ENCODE measurements around the gene AZIN2. TPM values are rescaled to one million over a fixed set of nuclear protein-coding genes. Genes with fewer than 3 reads are reported as not detected.

AZIN2 gene
- total and polyA plus RNA-seq, 9 of the 15 experiments (the other 6 are each of a cell fraction or from before 2014, with no cell fraction given), result 0.06 to 0.91 (median 0.42) TPM; not detected in 2

DNA sequence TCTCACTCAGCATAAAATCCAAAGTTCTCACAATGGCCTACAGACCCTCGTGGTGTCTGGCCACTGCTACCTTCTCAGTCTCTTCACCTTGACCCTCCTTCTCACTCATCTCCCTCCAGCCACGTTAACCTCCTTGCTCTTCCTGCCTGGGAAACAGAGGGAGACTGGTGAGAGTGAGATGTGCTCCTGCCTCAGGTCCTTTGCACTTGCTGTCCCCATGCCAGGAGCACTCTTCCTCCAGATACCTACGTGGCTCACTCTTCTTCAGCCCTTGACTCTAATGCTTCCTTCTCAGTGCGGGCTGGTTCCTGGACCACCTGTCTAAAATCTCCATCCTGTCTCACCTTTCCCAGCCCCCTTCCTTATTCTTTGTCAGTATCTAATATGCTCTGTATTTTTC lies 76.2 kb downstream of the AZIN2 start (continued):
- TF ChIP-seq ZNF507 (tag; conservative IDR thresholded peaks at IDR 0.05) (no peak), TCF3 (CRISPR knock-in tag; IDR thresholded peaks at IDR 0.05) (no peak), ZNF282 (CRISPR knock-in tag; IDR thresholded peaks at IDR 0.05) (no peak), IRF2 (CRISPR knock-in tag; IDR thresholded peaks at IDR 0.05) (no peak)
- TF ChIP-seq, protein P1, sequence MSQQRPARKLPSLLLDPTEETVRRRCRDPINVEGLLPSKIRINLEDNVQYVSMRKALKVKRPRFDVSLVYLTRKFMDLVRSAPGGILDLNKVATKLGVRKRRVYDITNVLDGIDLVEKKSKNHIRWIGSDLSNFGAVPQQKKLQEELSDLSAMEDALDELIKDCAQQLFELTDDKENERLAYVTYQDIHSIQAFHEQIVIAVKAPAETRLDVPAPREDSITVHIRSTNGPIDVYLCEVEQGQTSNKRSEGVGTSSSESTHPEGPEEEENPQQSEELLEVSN (IDR thresholded peaks at IDR 0.05; ENCODE audit: borderline replicate concordance in 1 of 2, extremely low read depth in 1 of 2, insufficient read depth in 1 of 2, insufficient read length in 1 of 2, low read depth in 1 of 2, low read length in 1 of 2, poor library complexity in 1 of 2, severe bottlenecking in 1 of 2), result no peak

GRCh38 chr1:33158366-33158765 lies 77.4 kb downstream of the AZIN2 start:
- in situ Hi-C loops (cut with MboI) (no loop called here), intact Hi-C loops (cut with micrococcal nuclease) (no loop called here)
- peaks cover 32 to 64% of the 10 kb centered on the region in 2 experiments for H3K27me3 ChIP-seq (ENCODE audit: control insufficient read depth in 2 of 2, insufficient read depth in 2 of 2, low read length in 2 of 2)
- POLR2A ChIA-PET, result interaction anchor here (0.6 kb wide), 1 partner anchor 162 kb away, joined by 3 read pairs; the partner anchor contains the start of gene A3GALT2
- WGBS (ENCODE audit: insufficient coverage, low coverage, missing lambda C conversion rate), result 19% methylated on average over 3 of the region's 3 CpGs
- no peak for DNase-seq (ENCODE audit: extremely low read depth in 1 of 4, low spot score in 3 of 4)
- no peaks in the 10 kb centered on the region for H3K79me2 ChIP-seq (ENCODE audit: control insufficient read depth, insufficient read depth, low read length)
- H3K4me1 ChIP-seq (replicated peaks in 1 of 2; ENCODE audit: control insufficient read depth in 2 of 2, insufficient read depth in 2 of 2, low read length in 2 of 2), result peaks cover 0 to 9% of the 10 kb centered on the region in 2 experiments; a peak in 1 of 5 replicates
- no peak for ATAC-seq
- H3K4me2 ChIP-seq (ENCODE audit: insufficient read depth, low read length), result no peak overlapping the region
- no peak overlapping the region for H2AFZ ChIP-seq (ENCODE audit: low read depth, low read length)
- H3K27ac ChIP-seq (ENCODE audit: extremely low read depth, low read depth, low read length), result no peak overlapping the region
- H3K4me3 ChIP-seq, result no peak overlapping the region
- H3K9ac ChIP-seq (ENCODE audit: insufficient read depth in 1 of 2, low read depth in 2 of 2, low read length in 2 of 2), result no peak overlapping the region
- BruUV-seq (replicated peaks), result no TSS peak
- H3K9me1 ChIP-seq (ENCODE audit: control insufficient read depth, insufficient read depth, low read length), result no peaks in the 10 kb centered on the region
- H4K20me1 ChIP-seq (replicated peaks; ENCODE audit: control insufficient read depth, insufficient read depth, low read length), result no peaks in the 10 kb centered on the region; the same call in 1 of the 2 replicates
- no peaks in the 10 kb centered on the region for H3K36me3 ChIP-seq (ENCODE audit: control insufficient read depth, insufficient read depth, low read length)
- FAIRE-seq, result no peak
- CTCF ChIA-PET (ENCODE audit: low intra/inter-chr PET ratio), result no interaction called here
- no peaks in the 10 kb centered on the region for H3K9me3 ChIP-seq (replicated peaks; ENCODE audit: control insufficient read depth, insufficient read depth, low read depth, low read length)
- TF ChIP-seq ARID1B (IDR thresholded peaks at IDR 0.05), result no peak
- TF ChIP-seq RFX1 (IDR thresholded peaks at IDR 0.05), result no peak
- TF ChIP-seq, protein P2, sequence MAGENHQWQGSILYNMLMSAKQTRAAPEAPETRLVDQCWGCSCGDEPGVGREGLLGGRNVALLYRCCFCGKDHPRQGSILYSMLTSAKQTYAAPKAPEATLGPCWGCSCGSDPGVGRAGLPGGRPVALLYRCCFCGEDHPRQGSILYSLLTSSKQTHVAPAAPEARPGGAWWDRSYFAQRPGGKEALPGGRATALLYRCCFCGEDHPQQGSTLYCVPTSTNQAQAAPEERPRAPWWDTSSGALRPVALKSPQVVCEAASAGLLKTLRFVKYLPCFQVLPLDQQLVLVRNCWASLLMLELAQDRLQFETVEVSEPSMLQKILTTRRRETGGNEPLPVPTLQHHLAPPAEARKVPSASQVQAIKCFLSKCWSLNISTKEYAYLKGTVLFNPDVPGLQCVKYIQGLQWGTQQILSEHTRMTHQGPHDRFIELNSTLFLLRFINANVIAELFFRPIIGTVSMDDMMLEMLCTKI (IDR thresholded peaks at IDR 0.05; ENCODE audit: partially characterized antibody), result no peak
- TF ChIP-seq PHB (CRISPR knock-in tag; IDR thresholded peaks at IDR 0.05), result no peak
- TF ChIP-seq BCL6 (CRISPR knock-in tag; IDR thresholded peaks at IDR 0.05), result no peak
- TF ChIP-seq PHB2 (IDR thresholded peaks at IDR 0.05; ENCODE audit: low read depth), result no peak
- no peak for TF ChIP-seq ZEB2 (IDR thresholded peaks at IDR 0.05)
- TF ChIP-seq NCOA1 (IDR thresholded peaks at IDR 0.05; ENCODE audit: low read depth), result no peak
- 0 out of 4 replicates have a peak, but pooled peaks of 1 of the 2 experiments have one; percentile 21 for TF ChIP-seq KDM1A (IDR thresholded peaks at IDR 0.05)
- TF ChIP-seq BCOR (IDR thresholded peaks at IDR 0.05), result peak; percentile 57
- no peak for TF ChIP-seq NCOA2 (IDR thresholded peaks at IDR 0.05; ENCODE audit: partially characterized antibody in 2 of 2)
- no peak for TF ChIP-seq KLF10 (CRISPR knock-in tag; IDR thresholded peaks at IDR 0.05)
- no peak for TF ChIP-seq KLF1 (tag; IDR thresholded peaks at IDR 0.05)
- no peak for TF ChIP-seq RB1 (IDR thresholded peaks at IDR 0.05; ENCODE audit: low read depth)
- TF ChIP-seq, protein P3, sequence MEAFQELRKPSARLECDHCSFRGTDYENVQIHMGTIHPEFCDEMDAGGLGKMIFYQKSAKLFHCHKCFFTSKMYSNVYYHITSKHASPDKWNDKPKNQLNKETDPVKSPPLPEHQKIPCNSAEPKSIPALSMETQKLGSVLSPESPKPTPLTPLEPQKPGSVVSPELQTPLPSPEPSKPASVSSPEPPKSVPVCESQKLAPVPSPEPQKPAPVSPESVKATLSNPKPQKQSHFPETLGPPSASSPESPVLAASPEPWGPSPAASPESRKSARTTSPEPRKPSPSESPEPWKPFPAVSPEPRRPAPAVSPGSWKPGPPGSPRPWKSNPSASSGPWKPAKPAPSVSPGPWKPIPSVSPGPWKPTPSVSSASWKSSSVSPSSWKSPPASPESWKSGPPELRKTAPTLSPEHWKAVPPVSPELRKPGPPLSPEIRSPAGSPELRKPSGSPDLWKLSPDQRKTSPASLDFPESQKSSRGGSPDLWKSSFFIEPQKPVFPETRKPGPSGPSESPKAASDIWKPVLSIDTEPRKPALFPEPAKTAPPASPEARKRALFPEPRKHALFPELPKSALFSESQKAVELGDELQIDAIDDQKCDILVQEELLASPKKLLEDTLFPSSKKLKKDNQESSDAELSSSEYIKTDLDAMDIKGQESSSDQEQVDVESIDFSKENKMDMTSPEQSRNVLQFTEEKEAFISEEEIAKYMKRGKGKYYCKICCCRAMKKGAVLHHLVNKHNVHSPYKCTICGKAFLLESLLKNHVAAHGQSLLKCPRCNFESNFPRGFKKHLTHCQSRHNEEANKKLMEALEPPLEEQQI (IDR thresholded peaks at IDR 0.05), result no peak

Measured in K562 (cell line).